Measurements from ENCODE around the gene NXF3.
"Not testable (repeated sequence)": the region's sequence is repeated elsewhere in the genome, so short reads cannot be mapped to it uniquely, and the experiment has no call there.

The NXF3 gene

GRCh38 chrX:103092942-103093341, at the start of gene NXF3:
Gene NXF3, minus strand, starts transcription at chrX:103093143. Its CDS starts 120 bp downstream, at chrX:103093023.
- no peak for DNase-seq

- DNase-seq = not testable (repeated sequence)
Observed at GRCh38 chrX:103136528-103136927, 43.6 kb upstream of the NXF3 start.

GRCh38 chrX:103124284-103124683, 31.3 kb upstream of the NXF3 start:
- DNase-seq = no peak

GRCh38 chrX:103120748-103121147, 27.8 kb upstream of the NXF3 start:
- no peak for DNase-seq

- not testable (repeated sequence) for DNase-seq
Observed at GRCh38 chrX:103116970-103117369, 24.0 kb upstream of the NXF3 start.

GRCh38 chrX:103109497-103109896, 16.6 kb upstream of the NXF3 start:
- DNase-seq = not testable (repeated sequence)

- DNase-seq = no peak
Observed at GRCh38 chrX:103107836-103108235, 14.9 kb upstream of the NXF3 start.

- DNase-seq = not testable (repeated sequence)
Observed at GRCh38 chrX:103107227-103107737, 14.3 kb upstream of the NXF3 start.

- not testable (repeated sequence) for DNase-seq
Observed at GRCh38 chrX:103104370-103104769, 11.4 kb upstream of the NXF3 start.

- not testable (repeated sequence) for DNase-seq
Observed at GRCh38 chrX:103103866-103104265, 10.9 kb upstream of the NXF3 start.

- no peak for DNase-seq
Observed at GRCh38 chrX:103101299-103102042, 8.5 kb upstream of the NXF3 start.

- DNase-seq = no peak
Observed at GRCh38 chrX:103100484-103100883, 7.5 kb upstream of the NXF3 start.

GRCh38 chrX:103099691-103100090, 6.7 kb upstream of the NXF3 start:
- DNase-seq = peak; percentile 17

GRCh38 chrX:103098488-103098887, 5.5 kb upstream of the NXF3 start:
- no peak for DNase-seq

GRCh38 chrX:103081051-103081450, 11.9 kb downstream of the NXF3 start:
- no peak for DNase-seq

- DNase-seq = no peak
Observed at GRCh38 chrX:103073467-103073866, 19.5 kb downstream of the NXF3 start.

- DNase-seq = peak; percentile 68
Observed at GRCh38 chrX:103066606-103067005, 26.3 kb downstream of the NXF3 start.

GRCh38 chrX:103063918-103064434, 29.0 kb downstream of the NXF3 start, which contains the start of gene BEX1:
Gene BEX1, minus strand, starts transcription at chrX:103064171. Its CDS starts 897 bp downstream, at chrX:103063274.
- peak; percentile 70 for DNase-seq

- peak; percentile 20 for DNase-seq
Observed at GRCh38 chrX:103063191-103063845, 29.6 kb downstream of the NXF3 start.

GRCh38 chrX:103061486-103061885, 31.5 kb downstream of the NXF3 start:
- DNase-seq = peak; percentile 26

GRCh38 chrX:103056902-103057301, 36.0 kb downstream of the NXF3 start:
- no peak for DNase-seq

GRCh38 chrX:103052625-103053024, 40.3 kb downstream of the NXF3 start:
- DNase-seq = no peak

- DNase-seq = no peak
Observed at GRCh38 chrX:103051260-103051789, 41.6 kb downstream of the NXF3 start.

All from HCEC 1CT (cell line).